ENCODE results near the gene GFER. TPM values are rescaled to one million over a fixed set of nuclear protein-coding genes. Genes with fewer than 3 reads are reported as not detected.
A peak's percentile ranks its signal among the peaks of the same experiment; 100 is the strongest.

The GFER gene
- total and polyA plus RNA-seq, 9 of the 15 experiments (the other 6 are each of a cell fraction or from before 2014, with no cell fraction given), result 4.3 to 53.7 (median 19.8) TPM

DNA sequence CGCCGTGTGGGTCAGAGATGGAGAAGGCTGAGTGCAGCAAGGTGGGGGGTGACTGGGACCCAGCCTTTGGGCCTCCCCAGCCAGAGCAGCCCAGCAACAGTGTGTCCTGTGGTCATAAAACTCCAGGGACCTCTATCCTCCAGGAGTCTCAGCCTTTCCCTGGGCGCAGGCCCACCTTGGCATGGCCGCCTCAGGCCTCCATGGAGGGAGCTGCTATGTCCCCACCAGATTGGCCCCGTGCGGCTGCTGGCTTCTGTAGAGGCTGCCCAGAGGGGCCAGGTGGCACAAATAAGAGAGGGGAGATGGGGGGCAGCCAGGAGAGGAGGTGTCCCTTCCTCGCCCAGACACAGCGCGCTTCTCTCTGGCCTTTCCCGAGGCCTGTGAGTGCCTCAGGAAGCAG, 3.2 kb downstream of the GFER start:
- Histone ChIP-seq H3K9me1 (ENCODE audit: control insufficient read depth, insufficient read depth, low read length) (no peaks in the 10 kb centered on the region), H4K20me1 (replicated peaks; ENCODE audit: control insufficient read depth, insufficient read depth, low read length) (no peaks in the 10 kb centered on the region), H2AFZ (ENCODE audit: low read depth, low read length) (no peak overlapping the region), H3K79me2 (ENCODE audit: control insufficient read depth, insufficient read depth, low read length) (peaks cover 16% of the 10 kb centered on the region), H3K4me1 (replicated peaks in 1 of 2; ENCODE audit: control insufficient read depth in 2 of 2, insufficient read depth in 2 of 2, low read length in 2 of 2) (peaks cover 23 to 78% of the 10 kb centered on the region in 2 experiments), H3K4me3 (no peak overlapping the region), H3K27me3 (ENCODE audit: control insufficient read depth in 2 of 2, insufficient read depth in 2 of 2, low read length in 2 of 2) (no peaks in the 10 kb centered on the region), H3K27ac (ENCODE audit: extremely low read depth, low read depth, low read length) (no peak overlapping the region), H3K4me2 (ENCODE audit: insufficient read depth, low read length) (no peak overlapping the region), H3K36me3 (ENCODE audit: control insufficient read depth, insufficient read depth, low read length) (peaks cover 23% of the 10 kb centered on the region; the same call in 1 of the 3 replicates), H3K9ac (ENCODE audit: insufficient read depth in 1 of 2, low read depth in 2 of 2, low read length in 2 of 2) (peak overlapping the region in 1 of 2 experiments; percentile 62; a peak in 2 of 4 replicates), H3K9me3 (replicated peaks; ENCODE audit: control insufficient read depth, insufficient read depth, low read depth, low read length) (no peaks in the 10 kb centered on the region)
- 90% methylated on average over 6 of the region's 10 CpGs for WGBS (ENCODE audit: insufficient coverage, low coverage, missing lambda C conversion rate)
- DNase-seq (ENCODE audit: extremely low read depth in 1 of 4, low spot score in 3 of 4) (no peak), ATAC-seq (no peak), FAIRE-seq (no peak)
- ChIA-PET POLR2A (interaction anchor here (0.5 to 10.2 kb wide), 7 partner anchors 16 to 790 kb away, joined by 3 to 103 read pairs (median 3); partner anchors contain the start of genes RNF151, RPS2, TBL3 and TRAF7), CTCF (ENCODE audit: low intra/inter-chr PET ratio) (no interaction called here)
- intact Hi-C loops (cut with micrococcal nuclease) (no loop called here), in situ Hi-C loops (cut with MboI) (no loop called here)
- TF ChIP-seq POLR2G (IDR thresholded peaks at IDR 0.05; ENCODE audit: low read depth, low read length) (peak; percentile 59), U2AF2 (optimal IDR thresholded peaks at IDR 0.05; ENCODE audit: low read depth, low read length) (no peak), RBM22 (IDR thresholded peaks at IDR 0.05; ENCODE audit: low read depth, low read length, poor library complexity, severe bottlenecking) (peak; percentile 63), NR2C2 (CRISPR knock-in tag; IDR thresholded peaks at IDR 0.05) (no peak), NR2C2 (tag; IDR thresholded peaks at IDR 0.05) (no peak), RBFOX2 (IDR thresholded peaks at IDR 0.05; ENCODE audit: low read depth, low read length) (peak; percentile 40; the same call in 1 of the 2 replicates), ARHGAP35 (IDR thresholded peaks at IDR 0.05; ENCODE audit: partially characterized antibody) (no peak), BCL6 (CRISPR knock-in tag; IDR thresholded peaks at IDR 0.05) (no peak)
- TF ChIP-seq, protein P1, sequence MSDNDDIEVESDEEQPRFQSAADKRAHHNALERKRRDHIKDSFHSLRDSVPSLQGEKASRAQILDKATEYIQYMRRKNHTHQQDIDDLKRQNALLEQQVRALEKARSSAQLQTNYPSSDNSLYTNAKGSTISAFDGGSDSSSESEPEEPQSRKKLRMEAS (CRISPR knock-in tag; IDR thresholded peaks at IDR 0.05), result no peak
- no TSS peak for BruUV-seq (replicated peaks)
